CD4-positive, alpha-beta T cell treated with Interleukin-2 at 100 ng/mL for 4 hours (primary cell): ENCODE measurements around the gene CASZ1.

Experiments used
- DNase-seq: peaks from one replicate; pipeline ENCODE4 v3.0.0-alpha.2; 2020; ENCODE audit warnings: low spot score

Gene CASZ1

DNA sequence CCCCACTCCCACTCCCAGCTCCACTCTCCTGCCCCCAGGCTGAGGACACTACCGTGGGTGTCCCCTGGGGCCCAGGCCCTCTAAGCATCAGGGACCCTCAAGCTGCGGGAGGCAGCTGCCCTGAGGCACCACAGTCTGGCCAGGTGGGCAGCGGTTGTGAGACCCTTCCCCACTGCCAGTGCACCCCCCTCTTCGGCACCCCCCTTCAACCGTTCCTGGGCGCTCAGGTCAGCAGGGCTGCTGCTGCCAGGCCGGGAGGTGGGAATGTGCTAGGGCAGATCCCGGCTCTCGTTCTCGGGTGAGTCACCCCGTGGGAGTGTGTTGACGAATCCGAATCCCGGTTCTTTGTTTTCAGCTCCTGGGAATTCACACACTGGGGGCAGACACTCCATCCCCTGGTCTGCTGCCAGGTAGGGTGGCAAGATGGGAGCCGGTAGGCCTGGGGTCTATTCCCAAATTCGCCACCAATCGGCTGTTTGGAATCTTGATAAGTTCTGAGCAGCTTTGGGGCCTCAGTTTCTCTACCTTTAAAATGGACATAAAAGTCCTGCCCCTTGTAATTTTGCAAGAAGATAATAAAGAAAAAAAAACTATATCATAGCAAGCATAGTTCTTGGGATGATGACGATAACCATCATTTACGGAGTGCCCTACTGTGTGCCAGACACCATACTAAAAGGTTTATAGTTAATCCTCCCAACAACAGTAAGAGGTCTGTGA, 28.5 kb upstream of the CASZ1 start:
- no peak for DNase-seq

DNA sequence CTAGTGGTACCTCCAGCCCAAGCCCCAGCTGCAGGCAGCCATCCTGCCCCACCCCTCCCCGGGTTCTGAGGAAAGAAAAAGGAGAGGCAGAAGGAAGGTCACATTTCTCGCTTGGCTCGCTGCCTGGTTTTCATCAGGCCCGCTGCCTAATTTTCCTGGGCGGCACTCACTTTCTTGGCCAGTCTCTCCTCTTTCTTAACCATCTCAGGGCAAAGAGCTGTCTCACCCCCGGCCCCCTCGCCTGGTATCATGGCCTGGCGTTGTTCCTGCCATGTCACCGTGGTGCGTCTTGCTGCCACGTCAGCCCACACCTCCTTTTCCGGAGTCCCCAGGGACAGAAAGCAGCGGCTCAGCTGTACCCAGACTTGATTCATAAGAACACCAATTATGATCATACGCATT, 26.6 kb upstream of the CASZ1 start:
- DNase-seq: no peak

DNA sequence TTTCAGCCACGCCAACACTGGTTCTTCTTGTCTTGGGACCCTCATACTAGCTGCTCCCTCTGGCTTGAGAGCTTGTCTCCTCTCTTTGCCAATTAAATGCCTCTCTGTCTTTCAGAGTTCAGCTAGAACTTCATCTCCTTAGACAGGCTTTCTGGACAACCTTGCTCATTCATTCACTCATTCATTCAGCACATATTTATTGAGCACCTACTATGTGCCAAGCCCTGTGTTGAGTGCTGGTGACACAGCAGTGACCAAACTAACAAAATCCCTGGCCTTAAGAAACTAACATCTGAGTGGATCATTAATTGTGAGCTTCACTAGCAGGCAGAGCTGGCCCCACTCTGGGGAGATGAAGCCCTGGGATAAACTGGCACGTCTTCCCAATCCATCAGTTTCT, 24.9 kb upstream of the CASZ1 start:
- no peak for DNase-seq

DNA sequence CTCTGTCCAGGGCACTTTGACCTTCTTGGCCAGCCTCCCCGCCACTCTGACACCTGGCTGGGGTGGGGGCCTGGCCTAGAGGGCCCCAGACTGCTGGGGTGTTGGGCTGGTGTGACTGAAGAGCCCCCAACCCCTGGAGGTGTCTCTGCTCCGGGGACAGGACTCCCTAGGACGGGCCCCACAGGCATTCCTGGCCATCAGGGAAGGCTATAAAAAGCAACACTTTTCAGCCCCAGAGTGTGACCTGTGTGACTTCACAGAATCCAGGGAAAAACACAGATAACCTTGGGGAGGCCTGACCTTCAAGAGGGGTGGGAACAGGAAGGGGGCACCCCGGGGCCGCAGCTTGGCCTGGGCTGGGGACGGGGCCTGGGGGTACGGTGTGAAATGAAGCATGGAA, 24.0 kb upstream of the CASZ1 start:
- DNase-seq: no peak

DNA sequence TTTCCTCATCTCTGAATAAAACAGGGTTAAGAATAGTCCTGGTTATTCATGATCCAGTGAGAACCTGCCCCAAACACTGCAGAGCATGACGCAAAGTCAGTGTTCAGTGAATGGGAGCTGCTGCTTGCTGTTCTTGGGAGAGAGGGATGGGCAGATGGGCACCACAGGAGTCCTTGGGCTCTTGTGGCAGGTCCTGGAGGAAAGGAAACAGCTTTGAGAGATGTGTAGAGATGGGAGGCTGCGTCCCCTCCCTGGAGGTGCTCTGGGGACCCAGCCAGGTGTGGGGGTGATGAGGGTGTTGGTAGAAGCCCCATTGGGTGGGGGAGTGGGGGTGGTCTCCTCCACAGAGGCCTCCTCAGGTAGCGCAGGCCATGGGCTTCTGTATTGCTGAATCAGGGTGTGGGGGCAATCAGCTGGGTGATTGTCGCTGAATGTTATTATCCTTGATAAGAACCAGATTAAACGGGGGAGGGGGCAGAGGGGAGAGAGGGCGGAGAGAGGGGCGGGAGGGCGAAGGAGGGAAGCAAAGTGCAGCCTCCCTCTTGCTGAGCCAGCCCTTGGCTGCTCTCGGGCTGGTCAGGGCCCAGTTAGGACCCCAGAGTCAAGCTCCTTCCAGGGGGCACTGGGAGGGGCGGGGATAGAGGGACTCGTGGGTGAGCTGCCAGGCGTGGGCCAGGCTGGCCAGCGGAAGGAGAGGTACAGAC, 22.9 kb upstream of the CASZ1 start:
- DNase-seq: no peak

DNA sequence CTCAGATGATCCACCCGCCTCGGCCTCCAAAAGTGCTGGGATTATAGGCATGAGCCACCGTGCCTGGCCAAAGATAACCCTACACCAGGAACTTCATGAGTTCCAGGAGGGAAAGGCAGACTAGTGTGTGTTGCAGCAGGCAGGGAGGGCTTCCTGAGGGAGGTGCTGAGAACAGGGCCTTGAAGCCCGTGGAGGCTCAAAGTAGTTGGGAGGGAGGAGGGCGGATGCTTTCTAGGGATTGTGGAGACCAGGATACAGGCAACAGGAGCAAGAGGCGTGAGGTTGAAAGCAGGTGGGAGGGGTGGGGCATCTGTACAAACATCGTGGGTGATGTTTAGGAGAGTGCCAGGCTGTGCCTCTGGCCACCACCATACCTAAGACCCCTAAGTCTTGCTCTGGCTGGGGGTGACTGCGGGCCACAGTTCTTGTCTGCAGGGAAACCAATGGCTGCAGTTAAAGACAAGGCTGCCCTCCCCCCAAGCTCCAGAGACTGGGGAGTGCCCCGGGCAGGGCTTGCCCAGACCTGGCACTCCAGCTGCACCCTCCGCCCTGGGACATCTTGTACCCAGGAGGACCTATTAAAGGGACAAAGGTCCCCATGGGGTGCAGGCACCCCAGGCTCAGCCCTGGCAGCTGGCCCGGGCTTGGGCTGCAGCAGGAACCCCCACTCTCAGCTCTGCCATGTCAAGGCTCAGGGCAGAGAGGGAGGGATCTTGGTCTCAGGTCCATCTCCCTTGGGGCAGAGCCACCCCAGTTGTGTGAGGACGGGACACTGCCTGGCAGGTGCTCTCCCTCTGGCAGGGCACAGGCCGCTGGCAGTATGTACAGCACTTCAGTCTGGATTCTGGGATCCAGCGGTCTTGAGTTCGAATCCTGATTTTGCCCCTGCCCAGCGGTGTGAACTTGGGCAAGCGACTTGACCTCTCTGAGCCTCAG, 22.1 kb upstream of the CASZ1 start:
- no peak for DNase-seq

DNA sequence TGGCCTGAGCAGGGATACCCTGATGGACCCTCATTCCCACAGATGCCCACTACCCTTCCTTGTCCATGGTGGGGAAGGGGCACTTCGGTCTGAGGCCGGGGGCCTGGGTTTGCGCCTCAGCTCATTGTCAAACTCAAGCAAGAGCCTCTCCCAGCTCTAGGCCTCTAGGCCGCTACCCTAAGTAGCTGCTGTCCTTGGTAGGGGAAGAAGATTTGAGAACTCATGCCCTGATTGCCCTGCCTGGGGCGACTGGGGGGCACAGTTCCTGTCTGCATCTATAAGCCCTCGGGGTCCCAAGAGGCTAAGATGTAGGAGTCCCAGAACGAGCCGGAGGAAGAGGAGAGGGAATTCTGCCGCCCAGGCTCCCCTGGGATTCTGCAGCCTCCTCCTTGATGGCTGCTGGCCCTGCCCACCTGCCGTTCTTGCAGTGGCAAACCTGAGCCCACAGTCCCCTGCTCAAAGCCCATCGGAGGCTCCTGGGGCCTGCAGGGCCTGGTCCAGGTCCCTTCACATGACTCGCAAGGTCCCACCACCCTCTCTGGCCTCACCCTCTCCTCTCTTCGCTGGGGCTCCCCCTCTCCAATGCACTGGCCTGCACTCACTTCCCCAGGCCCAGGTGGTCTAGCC, 20.4 kb upstream of the CASZ1 start:
- no peak for DNase-seq

DNA sequence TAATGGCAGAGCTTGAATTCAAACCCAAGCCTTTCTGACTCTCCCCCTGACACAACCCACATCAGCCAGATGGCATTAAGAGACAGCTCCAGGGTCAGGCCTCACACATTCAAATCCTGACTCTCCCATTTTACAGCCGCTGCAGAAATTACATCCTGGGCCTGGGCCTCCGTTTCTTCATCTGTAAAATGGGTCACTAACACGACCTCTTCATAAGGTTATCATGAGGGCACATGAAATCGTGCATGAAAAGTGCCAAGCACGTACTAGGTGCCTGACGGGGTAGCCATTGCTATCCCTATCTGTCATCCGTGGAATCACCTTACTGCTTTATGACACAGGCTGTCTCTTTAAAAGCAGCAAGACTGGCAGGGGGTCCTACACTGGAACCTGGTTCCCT, 19.8 kb upstream of the CASZ1 start:
- DNase-seq: no peak

DNA sequence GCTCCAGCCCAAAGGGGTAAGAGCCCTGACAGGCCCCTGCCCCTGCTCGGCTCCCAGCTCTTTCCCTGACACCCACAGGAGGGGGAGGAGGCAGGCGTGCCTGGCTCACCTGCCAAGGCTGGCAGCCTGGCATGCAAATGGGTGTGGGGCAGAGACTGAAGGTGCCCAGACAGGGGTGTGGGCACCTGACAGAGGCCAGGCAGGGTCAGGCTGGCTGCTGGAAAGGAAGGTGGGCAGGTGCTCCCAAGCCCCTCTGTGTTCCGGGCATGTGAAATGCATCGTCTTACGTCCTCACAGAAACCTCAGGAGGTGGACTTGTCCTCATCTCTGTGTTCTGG, 19.4 kb upstream of the CASZ1 start:
- DNase-seq: no peak

DNA sequence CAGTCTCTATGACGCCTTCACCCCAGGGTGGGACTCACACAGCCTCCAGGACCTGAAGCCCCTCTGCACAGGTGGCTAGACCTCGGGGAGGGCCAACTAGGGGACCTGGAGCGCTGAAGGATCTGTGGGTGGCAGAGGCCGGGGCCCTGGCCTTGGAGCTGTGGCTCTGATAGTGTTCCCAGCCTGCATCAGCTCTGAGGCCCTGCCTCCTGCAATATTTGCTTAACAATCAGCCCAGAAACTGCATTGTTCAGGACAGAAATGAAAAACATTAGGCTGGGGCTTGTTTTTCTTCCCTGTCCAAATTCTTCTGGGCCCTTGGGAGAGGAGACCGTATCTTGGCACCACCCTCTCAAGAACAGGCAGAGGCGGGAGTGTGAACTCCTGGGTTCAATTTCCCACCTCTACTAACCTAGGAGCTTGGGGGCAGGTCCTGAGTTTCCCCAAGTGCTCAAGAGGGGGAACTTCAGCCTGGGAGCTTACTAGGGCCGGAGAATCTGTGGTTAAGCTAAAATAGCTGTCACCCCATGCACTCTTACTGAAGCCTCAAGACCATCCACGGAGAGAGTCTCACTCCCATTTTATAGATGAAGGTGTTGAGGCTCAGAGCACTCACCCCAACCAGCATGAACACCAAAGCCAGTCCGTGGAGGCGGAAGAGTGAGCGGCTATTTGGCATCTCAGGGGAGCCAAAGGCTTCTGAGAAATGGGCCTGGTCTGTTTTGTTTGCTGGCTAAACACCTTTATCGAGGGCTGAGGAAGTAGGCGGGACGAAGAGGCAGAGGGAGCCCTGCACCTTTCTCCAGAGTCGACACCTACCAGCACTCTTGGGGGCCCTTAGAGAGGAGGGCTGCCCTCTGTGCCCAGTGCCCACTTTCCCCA, 18.8 kb upstream of the CASZ1 start:
- no peak for DNase-seq

DNA sequence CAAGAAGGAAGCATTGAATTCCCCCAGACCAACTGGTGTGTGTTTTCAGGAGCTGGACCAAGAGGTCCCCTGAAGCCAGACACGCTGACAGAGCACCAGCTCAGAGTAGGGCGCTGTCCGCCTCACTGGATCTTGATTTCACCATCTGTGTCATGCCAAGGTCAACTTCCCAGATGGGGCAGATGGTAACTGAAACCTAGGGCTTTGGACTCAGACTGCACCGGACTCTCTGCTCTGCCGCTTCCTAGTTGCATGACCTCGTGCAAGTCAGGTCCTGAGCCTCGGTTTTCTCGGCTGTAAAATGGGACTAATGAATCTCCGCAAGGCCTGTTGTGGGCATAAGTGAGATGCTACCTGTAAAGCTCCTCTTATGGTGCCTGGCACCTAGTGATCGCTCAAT, 17.9 kb upstream of the CASZ1 start:
- no peak for DNase-seq

DNA sequence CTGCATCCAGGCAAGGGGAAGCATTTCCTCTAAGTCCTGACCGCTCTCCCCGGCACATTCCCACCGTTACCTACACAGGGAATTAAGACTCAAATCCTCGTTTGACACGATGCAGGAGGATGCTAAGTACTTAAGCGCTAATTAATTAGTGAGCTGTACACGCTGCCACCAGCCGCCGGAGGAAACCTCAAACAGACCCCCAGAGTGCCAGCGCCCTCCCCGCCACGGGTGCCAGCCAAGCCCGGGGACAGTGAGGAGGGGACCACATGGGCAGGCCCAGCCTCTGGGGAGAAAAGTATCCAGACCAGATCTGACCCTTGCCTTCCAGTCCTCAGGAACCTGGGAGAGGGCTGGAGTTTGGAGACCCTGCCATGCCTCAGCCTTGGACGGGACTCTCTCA, 17.4 kb upstream of the CASZ1 start:
- DNase-seq: no peak

DNA sequence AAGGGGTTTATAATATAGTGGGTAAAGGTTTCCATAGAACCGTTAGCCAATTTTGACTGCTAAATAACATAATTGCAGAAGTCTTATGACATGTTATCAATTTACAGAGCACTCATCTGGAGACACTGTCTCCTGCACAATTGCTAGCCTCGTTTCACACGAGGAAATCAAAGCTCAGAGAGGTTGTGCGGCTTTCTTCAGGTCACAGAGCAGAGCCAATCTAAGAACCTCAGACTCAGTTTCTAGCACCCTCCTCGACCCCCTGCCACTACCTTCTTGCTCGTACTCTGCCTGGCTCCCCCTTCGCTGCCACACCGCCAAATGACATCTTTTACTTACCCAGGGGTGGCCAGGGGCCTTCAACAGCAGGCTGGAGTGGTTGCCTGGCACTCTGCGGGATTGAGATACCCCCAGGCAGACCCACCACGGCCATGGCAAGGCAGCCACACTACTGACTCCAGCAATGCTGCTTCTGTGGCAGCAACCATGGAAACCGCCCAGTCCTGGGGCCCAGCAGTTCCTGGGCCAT, 16.0 kb upstream of the CASZ1 start:
- DNase-seq: no peak

DNA sequence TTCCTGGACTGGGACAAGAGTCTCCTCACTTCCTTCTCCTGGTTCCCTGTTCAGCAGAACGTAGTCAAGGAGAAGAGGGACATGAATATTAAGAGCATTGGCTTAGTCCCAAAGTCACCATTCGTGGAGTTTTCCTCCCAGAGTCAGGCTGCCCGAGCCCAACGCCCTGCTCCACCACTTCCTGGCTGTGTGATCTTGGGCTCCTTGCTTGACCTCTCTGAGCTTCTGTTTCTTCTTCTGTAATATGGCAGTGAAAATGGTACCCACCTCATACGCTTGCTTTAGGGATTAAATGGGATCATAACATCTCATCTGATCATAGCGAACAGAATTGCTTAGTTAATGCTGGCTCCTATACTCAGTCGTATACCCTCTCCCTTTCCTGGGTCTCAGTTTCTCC, 12.0 kb upstream of the CASZ1 start:
- DNase-seq: no peak

DNA sequence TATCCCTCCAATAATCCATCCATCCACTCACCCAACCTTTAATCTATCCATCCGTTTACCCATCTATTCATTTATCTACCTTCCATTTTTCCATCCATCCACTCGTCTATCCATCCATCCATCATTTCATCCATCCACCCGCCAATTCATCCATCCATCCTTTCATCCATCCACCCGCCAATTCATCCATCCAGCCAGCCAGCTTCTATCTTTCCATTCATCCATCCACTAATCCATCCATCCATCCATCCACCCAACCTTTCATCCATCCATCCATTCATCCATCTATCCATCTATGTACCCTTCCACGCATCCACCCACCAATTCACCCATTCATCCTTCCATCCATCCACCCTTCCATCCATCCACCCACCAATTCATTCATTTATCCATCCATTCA, 10.5 kb upstream of the CASZ1 start:
- DNase-seq: no peak

DNA sequence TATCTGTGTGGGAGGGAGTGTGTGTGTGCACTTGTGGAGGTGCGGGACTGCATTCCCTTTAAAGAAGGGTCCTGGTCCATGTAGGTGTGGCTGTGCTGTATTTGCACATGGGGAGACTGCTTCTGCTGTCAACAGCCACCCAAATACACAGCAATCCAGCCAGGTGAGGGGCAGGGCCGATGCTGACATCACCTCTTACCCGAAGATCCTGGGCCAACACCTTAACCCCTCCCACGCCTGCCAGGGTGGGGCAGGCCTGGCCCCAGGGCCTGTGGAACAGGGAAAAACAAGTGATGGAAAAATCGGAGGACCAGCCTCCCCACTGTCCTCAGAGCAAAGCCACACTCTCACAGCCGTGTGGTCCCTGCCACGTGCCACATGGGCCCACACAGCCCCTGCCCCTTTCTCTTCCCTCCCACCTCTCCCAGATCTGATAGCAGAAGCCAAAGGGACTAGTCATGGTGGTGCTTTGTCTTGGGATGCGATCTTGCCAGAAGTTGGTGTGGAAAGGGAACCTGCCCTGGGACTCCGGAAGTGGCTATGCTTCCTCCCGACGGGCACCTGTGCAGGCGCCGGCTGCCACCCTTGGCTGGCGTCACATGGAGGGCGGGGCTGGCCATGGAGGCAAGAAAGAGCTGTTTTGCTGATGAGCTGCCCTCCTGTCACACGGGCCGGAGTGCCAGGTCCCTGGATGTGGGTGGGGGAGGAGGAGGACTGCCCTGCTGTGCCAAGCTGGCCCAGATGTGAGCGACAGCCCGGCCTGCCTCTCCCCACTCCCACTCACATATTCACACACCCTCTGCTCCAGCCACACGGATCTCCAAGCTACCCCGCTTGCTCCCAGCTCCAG, 7.8 kb upstream of the CASZ1 start:
- DNase-seq: no peak

DNA sequence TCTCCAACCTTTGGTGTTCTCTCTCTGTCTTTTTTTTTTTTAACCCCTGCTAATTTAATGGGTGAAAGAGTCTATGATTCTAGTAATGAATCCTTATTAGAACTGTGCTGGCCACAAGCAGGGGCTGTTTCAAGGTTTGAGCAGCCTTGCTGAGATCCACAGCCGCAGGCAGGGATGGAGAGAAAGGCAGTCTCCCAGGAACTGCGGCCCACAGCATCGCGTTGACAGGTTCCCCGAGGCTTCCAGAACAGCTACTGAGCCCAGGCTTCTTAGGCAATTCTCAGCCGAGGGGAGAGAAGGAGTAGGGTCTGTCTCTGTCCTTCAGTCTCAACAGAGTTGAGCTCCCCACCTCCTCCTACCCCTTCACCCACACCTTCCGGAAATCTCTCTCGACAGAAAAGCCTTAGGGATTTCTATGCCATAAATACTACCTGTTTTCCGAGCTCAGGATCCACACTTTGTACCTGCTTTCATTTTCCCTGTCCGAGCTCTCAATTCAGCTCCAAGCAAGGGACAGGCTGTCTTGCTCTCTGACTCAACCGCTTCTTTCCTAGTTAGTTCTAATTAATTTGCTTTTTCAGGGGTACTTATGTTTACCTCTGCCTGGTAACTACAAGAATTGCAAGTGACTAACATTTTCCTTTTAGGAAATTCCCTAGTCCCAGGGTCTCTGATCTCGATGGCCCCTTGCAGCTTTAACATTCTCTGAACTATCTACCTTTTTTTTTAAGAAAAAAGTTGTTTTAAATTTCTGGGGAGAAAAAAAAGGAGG, 6.7 kb upstream of the CASZ1 start:
- no peak for DNase-seq

DNA sequence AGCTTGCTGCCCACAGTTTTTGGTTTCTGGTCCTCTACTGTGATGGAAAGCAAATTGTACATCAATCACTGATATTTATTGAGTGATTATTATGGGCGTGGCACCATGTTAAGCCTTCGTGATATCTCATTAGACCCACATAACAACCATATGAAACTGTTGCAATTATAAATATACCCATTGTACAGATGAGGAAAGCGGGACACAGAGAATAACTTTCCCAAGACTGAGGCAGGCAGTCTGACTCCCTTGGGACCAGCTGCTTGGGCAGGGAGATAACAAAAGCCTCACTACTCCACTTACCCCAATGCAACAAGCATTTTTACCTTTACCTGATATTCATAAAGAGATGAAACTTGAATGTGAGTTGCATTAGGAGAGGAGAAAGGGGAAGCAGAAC, 4.3 kb upstream of the CASZ1 start:
- no peak for DNase-seq

DNA sequence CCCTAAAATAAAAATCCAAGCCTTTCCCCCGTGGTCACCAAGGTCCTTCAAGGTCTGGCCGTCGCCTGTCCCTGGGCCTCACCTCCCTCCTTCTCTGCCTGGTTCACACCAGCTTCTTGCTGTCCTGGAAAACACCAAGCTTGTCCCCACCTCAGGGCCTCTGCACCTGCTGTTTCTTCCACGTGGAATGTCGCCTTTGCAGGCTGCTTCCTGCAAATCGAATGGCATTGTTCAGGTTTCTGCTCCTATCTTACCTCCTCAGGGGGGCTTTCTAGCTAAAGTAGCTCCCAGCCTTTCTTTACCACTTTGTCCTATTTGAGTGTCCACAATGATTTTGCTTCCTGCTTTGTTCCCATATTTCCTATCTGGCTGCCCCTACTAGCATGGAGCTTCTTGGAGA, 3.3 kb upstream of the CASZ1 start:
- DNase-seq: no peak
